GM21423 (cell line): ENCODE results near the gene PCNX2.

ENCODE experiments used
- ATAC-seq: cut with Tn5 transposase; IDR thresholded peaks from one replicate; pipeline ENCODE4 v1.9.1; 2021; ENCODE audit warnings: mild to moderate bottlenecking, moderate library complexity; ENCODE audit not compliant: unreplicated experiment

The PCNX2 gene

DNA sequence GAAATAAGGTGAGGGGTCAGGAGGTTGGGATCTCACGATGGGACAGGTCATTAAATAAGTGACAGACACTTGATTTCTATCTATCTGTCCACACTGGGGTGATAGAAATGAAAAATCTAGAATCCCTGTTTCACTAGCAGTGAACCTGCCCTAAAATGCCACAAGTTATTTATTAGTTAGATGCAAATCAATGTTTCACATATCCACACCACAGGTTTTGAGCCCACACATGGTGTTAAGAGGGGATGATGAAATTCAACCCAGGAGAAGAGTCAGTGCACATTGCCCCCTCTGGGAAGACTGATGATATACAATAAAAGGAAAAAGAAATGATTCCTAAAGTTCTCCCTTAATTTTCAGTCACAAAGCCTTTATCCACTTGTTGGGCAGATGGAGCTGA lies 355.3 kb downstream of the PCNX2 start:
- ATAC-seq: peak; percentile 71

DNA sequence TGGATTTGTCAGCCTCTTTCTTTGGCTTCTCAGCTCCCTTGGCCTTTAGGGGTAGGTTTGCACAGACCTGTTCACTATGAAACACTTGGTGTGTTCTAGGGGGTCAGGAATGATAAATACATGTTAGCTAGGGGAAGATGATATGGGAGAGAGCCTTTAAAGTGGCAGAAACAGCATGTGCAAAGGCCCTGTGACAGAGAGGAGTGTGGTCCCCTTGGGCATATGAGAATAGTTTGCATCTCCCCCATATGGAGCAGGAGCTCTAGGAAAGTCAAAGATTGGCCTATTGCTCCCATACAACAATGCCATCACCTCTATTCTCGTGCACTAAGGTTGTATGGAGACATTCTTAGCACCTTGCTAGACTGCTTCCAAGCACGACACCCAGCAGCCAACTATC lies 355.8 kb downstream of the PCNX2 start:
- no peak for ATAC-seq

DNA sequence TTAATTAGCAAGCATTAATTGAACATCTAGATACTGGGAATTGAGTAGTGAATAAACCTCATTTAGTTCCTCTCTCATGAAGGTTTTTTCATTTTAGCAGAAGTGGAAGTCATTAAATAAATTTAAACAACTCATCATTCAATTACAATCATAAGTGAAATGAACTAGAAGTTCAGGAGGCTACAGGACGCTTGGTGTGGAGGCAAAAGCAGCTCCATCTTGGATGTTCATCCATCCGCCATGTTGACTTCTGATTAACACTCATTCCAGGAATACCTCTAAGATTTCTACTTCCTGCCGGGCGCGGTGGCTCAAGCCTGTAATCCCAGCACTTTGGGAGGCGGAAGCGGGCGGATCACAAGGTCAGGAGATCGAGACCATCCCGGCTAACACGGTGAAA lies 356.6 kb downstream of the PCNX2 start:
- ATAC-seq: no peak

DNA sequence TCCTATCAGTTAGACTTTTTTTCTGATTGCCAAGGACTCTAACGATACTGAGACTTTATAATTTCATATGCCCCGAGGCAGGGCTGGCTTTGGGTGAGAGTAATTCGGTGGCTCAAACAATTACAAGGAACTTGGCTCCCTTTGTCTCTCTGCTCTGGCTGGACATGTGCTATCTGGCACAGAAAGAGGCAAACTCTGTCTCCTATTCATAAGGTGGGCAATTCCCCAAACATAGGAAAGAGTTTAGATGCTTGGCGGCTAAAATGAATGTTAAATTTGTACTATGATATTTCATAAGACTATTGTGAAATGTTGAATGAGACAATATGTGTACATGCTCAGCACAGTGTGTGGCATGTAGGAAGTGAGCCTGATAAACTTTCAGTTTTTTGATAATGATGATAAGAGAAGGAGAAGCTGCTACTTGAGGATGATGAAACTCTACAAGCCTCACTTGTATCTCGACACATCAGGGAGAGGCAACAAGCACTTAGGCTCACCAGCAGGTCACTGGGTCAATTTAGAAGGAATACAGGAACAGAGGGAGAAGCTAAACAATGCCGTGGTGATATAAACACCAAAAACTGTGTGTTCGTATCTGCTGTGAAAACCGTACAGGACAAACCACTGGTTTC lies 357.7 kb downstream of the PCNX2 start:
- ATAC-seq: no peak

DNA sequence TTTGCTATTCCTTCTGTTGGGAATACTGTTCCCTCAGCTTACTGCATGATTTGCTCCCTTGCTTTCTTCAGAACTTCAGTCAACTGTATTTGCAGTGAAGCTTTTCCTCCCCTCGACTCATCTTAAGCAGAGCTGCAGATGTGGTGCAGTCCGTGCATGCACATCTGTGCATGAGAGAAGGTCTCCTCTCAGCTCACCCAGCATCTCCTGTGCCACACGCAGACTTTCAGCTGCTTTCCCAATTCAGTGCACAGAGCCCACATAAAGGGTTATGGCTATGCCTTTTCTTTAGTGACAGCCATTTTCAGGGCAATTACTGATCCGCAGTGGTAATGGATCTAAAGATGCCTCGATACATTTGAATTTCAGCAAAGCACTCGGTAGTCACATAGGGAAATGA lies 358.6 kb downstream of the PCNX2 start:
- no peak for ATAC-seq
